Keratinocyte (primary cell): Measurements from ENCODE around the gene SRF. TPM values are rescaled to one million over a fixed set of nuclear protein-coding genes. Genes with fewer than 3 reads are reported as not detected.

Source experiments
- DNase-seq: peaks from one replicate; pipeline ENCODE4 v3.0.0-alpha.2; 2011; ENCODE audit warnings: low read depth, missing footprints, low spot score
- FAIRE-seq: peaks from 2 replicates; lab custom pipeline; 2011; peaks lifted over from hg19 to GRCh38; lab: Jason Lieb, UNC
- H2AFZ ChIP-seq: 2 replicates; pipeline ENCODE4 v1.6.0; 2012; ENCODE audit warnings: low read length, control low read depth, inconsistent platforms; ENCODE audit not compliant: control insufficient read depth
- H3K27ac ChIP-seq: 2 replicates; pipeline ENCODE4 v1.5.1; 2011; ENCODE audit warnings: low read length; ENCODE audit not compliant: control insufficient read depth, insufficient read depth
- H3K27me3 ChIP-seq: 3 replicates; pipeline ENCODE4 v1.6.0; 2011; ENCODE audit warnings: low read length; ENCODE audit not compliant: control insufficient read depth, insufficient read depth; ENCODE audit errors: extremely low read depth
- H3K36me3 ChIP-seq, 2 experiments: 2 replicates in 1 of 2; 3 replicates in 1 of 2; pipeline ENCODE4 v1.5.1; 2011; ENCODE audit warnings: low read length in 2 of 2, mild to moderate bottlenecking in 1 of 2; ENCODE audit not compliant: control insufficient read depth in 2 of 2, insufficient read depth in 2 of 2; ENCODE audit errors: extremely low read depth in 1 of 2
- H3K4me1 ChIP-seq: 3 replicates; pipeline ENCODE4 v1.5.1; 2011; ENCODE audit warnings: low read length; ENCODE audit not compliant: control insufficient read depth, insufficient read depth; ENCODE audit errors: extremely low read depth
- H3K4me2 ChIP-seq: 3 replicates; pipeline ENCODE4 v1.6.0; 2011; ENCODE audit warnings: low read depth, low read length; ENCODE audit not compliant: control insufficient read depth, insufficient read depth; ENCODE audit errors: extremely low read depth
- H3K4me3 ChIP-seq, 3 experiments: fragments of 200-600 bp in 1 of 3; sonication (generic) in 1 of 3; 2 replicates in 2 of 3; 3 replicates in 1 of 3; pipeline ENCODE4 v1.5.1; 2011 to 2016; ENCODE audit warnings: low read length in 3 of 3, mild to moderate bottlenecking in 3 of 3, control low read depth in 2 of 3, inconsistent platforms in 1 of 3, low read depth in 1 of 3, mixed read lengths in 1 of 3, mixed run types in 1 of 3, moderate library complexity in 1 of 3; ENCODE audit not compliant: control insufficient read depth in 2 of 3, insufficient read depth in 2 of 3; ENCODE audit errors: extremely low read depth in 1 of 3
- H3K79me2 ChIP-seq: 2 replicates; pipeline ENCODE4 v1.6.0; 2012; ENCODE audit warnings: low read length; ENCODE audit not compliant: control insufficient read depth, insufficient read depth
- H3K9ac ChIP-seq: 3 replicates; pipeline ENCODE4 v1.6.0; 2011; ENCODE audit warnings: low read length; ENCODE audit not compliant: control insufficient read depth, insufficient read depth; ENCODE audit errors: extremely low read depth
- H3K9me1 ChIP-seq: 3 replicates; pipeline ENCODE4 v1.6.0; 2011; ENCODE audit warnings: low read length; ENCODE audit not compliant: control insufficient read depth, insufficient read depth; ENCODE audit errors: extremely low read depth
- H3K9me3 ChIP-seq: 2 replicates; pipeline ENCODE4 v1.5.1; 2012; ENCODE audit warnings: low read depth, low read length; ENCODE audit not compliant: control insufficient read depth
- H4K20me1 ChIP-seq: 3 replicates; pipeline ENCODE4 v1.6.0; 2011; ENCODE audit warnings: low read length; ENCODE audit not compliant: control insufficient read depth, insufficient read depth; ENCODE audit errors: extremely low read depth
- EZH2 ChIP-seq: IDR thresholded peaks from one replicate; pipeline ENCODE4 v1.6.1; 2012; ENCODE audit warnings: inconsistent platforms, mild to moderate bottlenecking, low read length, moderate library complexity
- dilution Hi-C: fragments of 300-500 bp; cut with MboI; formaldehyde crosslinking; loops from one replicate; pipeline ENCODE4 v1.7.0; 2020; ENCODE audit warnings: low sequenced_read_pairs; ENCODE audit not compliant: extremely low pct_ligation_motif_present
- polyA plus RNA-seq, 5 experiments: library from polyadenylated mRNA; depleted of rRNA in 3 of 5; stranded (reverse) in 3 of 5; stranded (forward) in 1 of 5; unstranded in 1 of 5; fragments of >200 nt; gene quantifications; 1 replicate in 1 of 5; 2 replicates in 3 of 5; 3 replicates in 1 of 5; pipeline versions ENCODE4 v1.2.1 to v1.2.3, GENCODE V29; 2011 to 2012; ENCODE audit warnings: missing spikeins in 2 of 5, low read depth in 1 of 5, low replicate concordance in 1 of 5
- TF ChIP-seq, protein P1 (sequence below), 3 experiments: IDR thresholded peaks in 1 of 3; conservative IDR thresholded peaks in 1 of 3; optimal IDR thresholded peaks in 1 of 3; 2 replicates in 2 of 3; 3 replicates in 1 of 3; pipeline versions ENCODE3 to v1.5.1; 2011; ENCODE audit warnings: low read length in 3 of 3, mild to moderate bottlenecking in 3 of 3, moderate library complexity in 2 of 3, control low read depth in 1 of 3, inconsistent platforms in 1 of 3; ENCODE audit not compliant: insufficient read depth in 2 of 3; ENCODE audit errors: extremely low read depth in 1 of 3

SRF gene
- polyA plus RNA-seq, 1 donor (not counting 4 experiments of a cell fraction or from before 2014, with no cell fraction given) = 28.5 TPM

DNA sequence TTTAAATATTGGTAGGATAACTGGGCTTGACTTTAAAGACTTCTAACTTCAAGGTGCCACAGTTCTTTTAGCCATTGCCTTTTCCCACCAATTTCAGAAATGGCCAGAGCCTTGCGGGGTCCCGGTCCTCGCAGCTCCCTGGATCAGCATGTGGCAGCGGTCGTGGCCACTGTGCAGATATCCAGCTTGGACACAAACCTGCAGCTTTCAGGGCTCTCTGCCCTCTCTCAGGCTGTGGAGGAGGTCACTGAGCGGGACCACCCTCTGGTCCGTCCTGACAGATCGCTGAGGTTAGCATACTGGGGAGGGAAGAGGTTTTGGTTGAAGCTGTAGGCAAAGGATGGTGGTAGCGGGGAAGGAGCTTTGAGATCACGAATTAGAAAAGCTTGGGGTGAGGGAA lies 17.4 kb downstream of the SRF start:
- peaks cover 26% of the 10 kb centered on the region for H3K4me1 ChIP-seq
- H3K9me1 ChIP-seq = peaks cover 6% of the 10 kb centered on the region
- no peaks in the 10 kb centered on the region for H3K9me3 ChIP-seq
- peaks cover 27% of the 10 kb centered on the region for H3K79me2 ChIP-seq
- FAIRE-seq = no peak
- dilution Hi-C loops = no loop called here
- no peak overlapping the region for H3K9ac ChIP-seq
- no peak for DNase-seq
- no peak overlapping the region for H3K27ac ChIP-seq
- H3K4me3 ChIP-seq = no peak overlapping the region
- no peaks in the 10 kb centered on the region for H3K27me3 ChIP-seq
- TF ChIP-seq, protein P1, sequence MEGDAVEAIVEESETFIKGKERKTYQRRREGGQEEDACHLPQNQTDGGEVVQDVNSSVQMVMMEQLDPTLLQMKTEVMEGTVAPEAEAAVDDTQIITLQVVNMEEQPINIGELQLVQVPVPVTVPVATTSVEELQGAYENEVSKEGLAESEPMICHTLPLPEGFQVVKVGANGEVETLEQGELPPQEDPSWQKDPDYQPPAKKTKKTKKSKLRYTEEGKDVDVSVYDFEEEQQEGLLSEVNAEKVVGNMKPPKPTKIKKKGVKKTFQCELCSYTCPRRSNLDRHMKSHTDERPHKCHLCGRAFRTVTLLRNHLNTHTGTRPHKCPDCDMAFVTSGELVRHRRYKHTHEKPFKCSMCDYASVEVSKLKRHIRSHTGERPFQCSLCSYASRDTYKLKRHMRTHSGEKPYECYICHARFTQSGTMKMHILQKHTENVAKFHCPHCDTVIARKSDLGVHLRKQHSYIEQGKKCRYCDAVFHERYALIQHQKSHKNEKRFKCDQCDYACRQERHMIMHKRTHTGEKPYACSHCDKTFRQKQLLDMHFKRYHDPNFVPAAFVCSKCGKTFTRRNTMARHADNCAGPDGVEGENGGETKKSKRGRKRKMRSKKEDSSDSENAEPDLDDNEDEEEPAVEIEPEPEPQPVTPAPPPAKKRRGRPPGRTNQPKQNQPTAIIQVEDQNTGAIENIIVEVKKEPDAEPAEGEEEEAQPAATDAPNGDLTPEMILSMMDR (optimal IDR thresholded peaks at IDR 0.05 in 1 of 3, IDR thresholded peaks at IDR 0.05 in 1 of 3, conservative IDR thresholded peaks at IDR 0.05 in 1 of 3; ENCODE audit: extremely low read depth in 1 of 3, insufficient read depth in 2 of 3, low read length in 3 of 3) = no peak
- TF ChIP-seq EZH2 = no peak
- H4K20me1 ChIP-seq = no peaks in the 10 kb centered on the region
- H2AFZ ChIP-seq = no peak overlapping the region
- H3K4me2 ChIP-seq = no peak overlapping the region
- peaks cover 8 to 26% of the 10 kb centered on the region in 2 experiments for H3K36me3 ChIP-seq

DNA sequence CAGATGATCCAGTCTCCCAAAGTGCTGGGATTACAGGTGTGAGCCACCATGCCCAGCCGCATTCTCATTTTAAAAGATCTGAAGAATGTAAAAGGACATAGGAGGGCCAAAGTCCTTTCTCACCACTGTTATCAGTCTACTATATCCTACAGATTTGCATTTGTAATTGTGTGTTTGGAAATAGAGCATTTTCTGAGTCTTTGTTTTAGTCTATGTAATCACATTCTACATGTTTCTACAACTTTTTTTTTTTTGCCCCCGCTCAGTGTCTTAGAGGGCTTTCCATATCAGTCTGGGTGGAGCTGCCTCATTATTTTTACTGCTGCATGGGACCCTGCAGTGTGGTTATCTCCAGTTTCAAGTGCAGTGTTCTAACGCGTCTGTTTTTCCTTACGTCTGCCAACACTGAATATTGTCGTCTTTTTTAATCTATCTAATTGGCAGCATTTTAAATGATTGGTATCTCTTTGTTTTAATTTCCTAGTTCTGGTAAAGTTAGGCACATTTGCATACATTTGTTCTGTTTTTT lies 18.8 kb downstream of the SRF start:
- Histone ChIP-seq H4K20me1 (no peaks in the 10 kb centered on the region), H3K9ac (no peak overlapping the region), H3K9me3 (no peaks in the 10 kb centered on the region), H2AFZ (no peak overlapping the region), H3K79me2 (peaks cover 25% of the 10 kb centered on the region), H3K4me1 (peaks cover 26% of the 10 kb centered on the region), H3K4me2 (peak overlapping the region; percentile 25), H3K36me3 (peaks cover 11 to 26% of the 10 kb centered on the region in 2 experiments), H3K4me3 (peak overlapping the region in 1 of 3 experiments; percentile 2), H3K27me3 (no peaks in the 10 kb centered on the region), H3K9me1 (peaks cover 2% of the 10 kb centered on the region), H3K27ac (no peak overlapping the region)
- TF ChIP-seq EZH2 = no peak
- TF ChIP-seq, protein P1 (optimal IDR thresholded peaks at IDR 0.05 in 1 of 3, IDR thresholded peaks at IDR 0.05 in 1 of 3, conservative IDR thresholded peaks at IDR 0.05 in 1 of 3; ENCODE audit: extremely low read depth in 1 of 3, insufficient read depth in 2 of 3, low read length in 3 of 3) = no peak
- DNase-seq = no peak
- FAIRE-seq = no peak
- dilution Hi-C loops = no loop called here
